OCI-LY7 (cell line): ENCODE results near the gene CTNS.

Source experiments
- EZH2phosphoT487 ChIP-seq: fragments of 200-600 bp; sonication (generic); IDR thresholded peaks from 2 replicates; pipeline ENCODE4 v1.6.1; 2018; ENCODE audit warnings: low read depth, borderline replicate concordance, mild to moderate bottlenecking, mixed run types, antibody characterized with exemption, low read length, moderate library complexity, mixed read lengths
- TF ChIP-seq, protein P1 (sequence below): fragments of 200-600 bp; sonication (generic); conservative IDR thresholded peaks from 2 replicates; pipeline ENCODE4 v1.5.1; 2014; ENCODE audit warnings: mild to moderate bottlenecking, antibody characterized with exemption, low read length, moderate library complexity, mixed read lengths

DNA sequence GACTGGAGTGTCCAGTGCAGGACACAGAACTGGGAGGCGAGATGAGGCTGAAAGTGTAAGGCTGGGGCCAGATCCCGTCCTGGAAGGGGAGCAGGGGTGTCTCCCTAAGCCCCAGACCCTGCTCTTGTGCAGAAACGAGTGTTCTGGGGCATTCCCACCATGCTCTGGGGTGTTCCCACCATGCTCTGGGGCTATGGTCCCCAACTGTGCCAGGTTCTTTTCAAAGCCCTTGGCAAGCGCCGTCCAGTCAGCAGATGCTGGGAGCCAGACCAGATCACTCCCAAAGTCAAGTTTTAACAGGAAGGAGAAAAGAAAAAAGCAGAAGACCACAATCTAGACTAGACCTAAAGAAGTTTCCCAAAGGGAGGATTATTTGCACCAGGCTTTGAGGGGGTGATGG, 29.3 kb downstream of the CTNS start:
- no peak for TF ChIP-seq EZH2phosphoT487
- TF ChIP-seq, protein P1, sequence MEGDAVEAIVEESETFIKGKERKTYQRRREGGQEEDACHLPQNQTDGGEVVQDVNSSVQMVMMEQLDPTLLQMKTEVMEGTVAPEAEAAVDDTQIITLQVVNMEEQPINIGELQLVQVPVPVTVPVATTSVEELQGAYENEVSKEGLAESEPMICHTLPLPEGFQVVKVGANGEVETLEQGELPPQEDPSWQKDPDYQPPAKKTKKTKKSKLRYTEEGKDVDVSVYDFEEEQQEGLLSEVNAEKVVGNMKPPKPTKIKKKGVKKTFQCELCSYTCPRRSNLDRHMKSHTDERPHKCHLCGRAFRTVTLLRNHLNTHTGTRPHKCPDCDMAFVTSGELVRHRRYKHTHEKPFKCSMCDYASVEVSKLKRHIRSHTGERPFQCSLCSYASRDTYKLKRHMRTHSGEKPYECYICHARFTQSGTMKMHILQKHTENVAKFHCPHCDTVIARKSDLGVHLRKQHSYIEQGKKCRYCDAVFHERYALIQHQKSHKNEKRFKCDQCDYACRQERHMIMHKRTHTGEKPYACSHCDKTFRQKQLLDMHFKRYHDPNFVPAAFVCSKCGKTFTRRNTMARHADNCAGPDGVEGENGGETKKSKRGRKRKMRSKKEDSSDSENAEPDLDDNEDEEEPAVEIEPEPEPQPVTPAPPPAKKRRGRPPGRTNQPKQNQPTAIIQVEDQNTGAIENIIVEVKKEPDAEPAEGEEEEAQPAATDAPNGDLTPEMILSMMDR: no peak
